Thyroid gland (tissue), 4 donors: ENCODE measurements around the gene PPP1R3G.

ENCODE experiments used
- CTCF ChIP-seq, 6 experiments: fragments of 200-600 bp in 3 of 6; fragments of 450-650 bp in 3 of 6; sonication (generic) in 3 of 6; IDR thresholded peaks; one replicate each; pipeline ENCODE4 v1.5.1; 2016 to 2019; ENCODE audit warnings: antibody characterized with exemption in 6 of 6, mild to moderate bottlenecking in 2 of 6, inconsistent platforms in 1 of 6, moderate library complexity in 1 of 6
- POLR2A ChIP-seq, 2 donors: fragments of 450-650 bp; IDR thresholded peaks; one replicate each; pipeline ENCODE4 v1.6.1; 2017; ENCODE audit warnings: antibody characterized with exemption in 2 of 2, mild to moderate bottlenecking in 2 of 2, moderate library complexity in 1 of 2

- no peak for TF ChIP-seq CTCF (IDR thresholded peaks at IDR 0.05)
- TF ChIP-seq POLR2A (IDR thresholded peaks at IDR 0.05), result no peak
Observed at GRCh38 chr6:5121479-5121878, 36.3 kb downstream of the PPP1R3G start.
